RCC 7860 (cell line): ENCODE measurements around the gene LRRC47.
"Not testable (repeated sequence)": the region's sequence is repeated elsewhere in the genome, so short reads cannot be mapped to it uniquely, and the experiment has no call there.

Source experiments
- DNase-seq: peaks from one replicate; pipeline ENCODE4 v3.0.0-alpha.2; 2015; ENCODE audit warnings: low spot score
- FAIRE-seq: peaks from 2 replicates; lab custom pipeline; 2012; peaks lifted over from hg19 to GRCh38; lab: Jason Lieb, UNC

LRRC47 gene

GRCh38 chr1:3750741-3751140 is 45.6 kb downstream of the LRRC47 start:
- no peak for FAIRE-seq
- DNase-seq, result no peak

- FAIRE-seq, result no peak
Measured at GRCh38 chr1:3749512-3749911, 46.8 kb downstream of the LRRC47 start.

GRCh38 chr1:3748316-3748900 is 47.9 kb downstream of the LRRC47 start:
- not testable (repeated sequence) for DNase-seq, FAIRE-seq

More at GRCh38 chr1:3749512-3749911, 46.8 kb downstream of the LRRC47 start:
- DNase-seq, result no peak

GRCh38 chr1:3747903-3748302 is 48.4 kb downstream of the LRRC47 start:
- DNase-seq (no peak), FAIRE-seq (no peak)

GRCh38 chr1:3747522-3747848 is 48.8 kb downstream of the LRRC47 start:
- DNase-seq (no peak), FAIRE-seq (no peak)

GRCh38 chr1:3746830-3747521 is 49.3 kb downstream of the LRRC47 start:
- FAIRE-seq (no peak), DNase-seq (peak; percentile 33)

GRCh38 chr1:3746389-3746829 is 49.9 kb downstream of the LRRC47 start:
- FAIRE-seq (no peak), DNase-seq (no peak)

- no peak for DNase-seq
- no peak for FAIRE-seq
Measured at GRCh38 chr1:3745590-3746381, 50.5 kb downstream of the LRRC47 start.

GRCh38 chr1:3745071-3745470 is 51.2 kb downstream of the LRRC47 start:
- no peak for FAIRE-seq

GRCh38 chr1:3744646-3745045 is 51.7 kb downstream of the LRRC47 start:
- no peak for DNase-seq
- no peak for FAIRE-seq

More at GRCh38 chr1:3745071-3745470, 51.2 kb downstream of the LRRC47 start:
- no peak for DNase-seq

- DNase-seq (no peak), FAIRE-seq (no peak)
Measured at GRCh38 chr1:3743826-3744225, 52.5 kb downstream of the LRRC47 start.

- no peak for FAIRE-seq
- DNase-seq, result no peak
Measured at GRCh38 chr1:3743421-3743820, 52.9 kb downstream of the LRRC47 start.

GRCh38 chr1:3742439-3743298 is 53.6 kb downstream of the LRRC47 start:
- DNase-seq (no peak), FAIRE-seq (no peak)

- FAIRE-seq (no peak), DNase-seq (no peak)
Measured at GRCh38 chr1:3741566-3742438, 54.5 kb downstream of the LRRC47 start.

- no peak for FAIRE-seq
Measured at GRCh38 chr1:3740752-3741151, 55.5 kb downstream of the LRRC47 start.

GRCh38 chr1:3740042-3740441 is 56.3 kb downstream of the LRRC47 start:
- DNase-seq (no peak), FAIRE-seq (no peak)

More at GRCh38 chr1:3740752-3741151, 55.5 kb downstream of the LRRC47 start:
- DNase-seq, result no peak

GRCh38 chr1:3738943-3739342 is 57.4 kb downstream of the LRRC47 start:
- FAIRE-seq (no peak), DNase-seq (no peak)

- DNase-seq (no peak), FAIRE-seq (no peak)
Measured at GRCh38 chr1:3736708-3737107, 59.6 kb downstream of the LRRC47 start.

GRCh38 chr1:3736131-3736561 is 60.2 kb downstream of the LRRC47 start:
- FAIRE-seq (no peak), DNase-seq (no peak)

GRCh38 chr1:3735688-3736087 is 60.6 kb downstream of the LRRC47 start:
- no peak for FAIRE-seq
- no peak for DNase-seq
